ENCODE data around the gene HCRTR2. TPM values are rescaled to one million over a fixed set of nuclear protein-coding genes. Genes with fewer than 3 reads are reported as not detected.
"Not testable (repeated sequence)": the region's sequence is repeated elsewhere in the genome, so short reads cannot be mapped to it uniquely, and the experiment has no call there.

HCRTR2 gene
- total and polyA plus RNA-seq, 4 donors: not detected

DNA sequence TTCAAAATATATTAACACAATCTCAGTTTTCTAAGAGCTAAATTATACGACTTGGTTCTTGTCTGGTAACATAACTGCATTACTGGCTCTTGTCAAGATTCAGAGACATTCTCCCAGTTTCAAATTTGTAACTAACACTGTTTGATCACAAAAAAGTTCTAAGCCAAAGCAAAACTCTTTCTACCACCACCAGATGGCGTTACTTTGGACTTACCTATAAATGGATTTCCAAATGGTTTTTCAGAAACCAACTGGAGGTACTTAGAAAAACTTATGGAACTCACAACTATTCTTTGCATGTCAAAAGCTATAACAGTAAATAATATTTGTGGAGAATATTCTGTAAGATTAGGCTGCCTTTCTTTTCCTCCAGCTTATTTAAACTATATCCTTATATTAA lies 118.8 kb downstream of the HCRTR2 start:
- no peaks in the 10 kb centered on the region for H3K27me3 ChIP-seq (ENCODE audit: control insufficient read depth in 4 of 4, insufficient read depth in 4 of 4, low read length in 3 of 4)
- no peak overlapping the region for H3K4me3 ChIP-seq (ENCODE audit: low read depth in 1 of 3, low read length in 3 of 3)
- TF ChIP-seq RAD21 (IDR thresholded peaks at IDR 0.05): peak in 1 of 2 donors; percentile 7
- TF ChIP-seq, protein P1, sequence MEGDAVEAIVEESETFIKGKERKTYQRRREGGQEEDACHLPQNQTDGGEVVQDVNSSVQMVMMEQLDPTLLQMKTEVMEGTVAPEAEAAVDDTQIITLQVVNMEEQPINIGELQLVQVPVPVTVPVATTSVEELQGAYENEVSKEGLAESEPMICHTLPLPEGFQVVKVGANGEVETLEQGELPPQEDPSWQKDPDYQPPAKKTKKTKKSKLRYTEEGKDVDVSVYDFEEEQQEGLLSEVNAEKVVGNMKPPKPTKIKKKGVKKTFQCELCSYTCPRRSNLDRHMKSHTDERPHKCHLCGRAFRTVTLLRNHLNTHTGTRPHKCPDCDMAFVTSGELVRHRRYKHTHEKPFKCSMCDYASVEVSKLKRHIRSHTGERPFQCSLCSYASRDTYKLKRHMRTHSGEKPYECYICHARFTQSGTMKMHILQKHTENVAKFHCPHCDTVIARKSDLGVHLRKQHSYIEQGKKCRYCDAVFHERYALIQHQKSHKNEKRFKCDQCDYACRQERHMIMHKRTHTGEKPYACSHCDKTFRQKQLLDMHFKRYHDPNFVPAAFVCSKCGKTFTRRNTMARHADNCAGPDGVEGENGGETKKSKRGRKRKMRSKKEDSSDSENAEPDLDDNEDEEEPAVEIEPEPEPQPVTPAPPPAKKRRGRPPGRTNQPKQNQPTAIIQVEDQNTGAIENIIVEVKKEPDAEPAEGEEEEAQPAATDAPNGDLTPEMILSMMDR (IDR thresholded peaks at IDR 0.05; ENCODE audit: low read depth, low read length, missing input control): no peak
- H3K9ac ChIP-seq (ENCODE audit: low read depth in 1 of 2, low read length in 2 of 2): no peak overlapping the region
- H3K36me3 ChIP-seq (ENCODE audit: control insufficient read depth in 4 of 4, insufficient read depth in 3 of 4, low read depth in 1 of 4, low read length in 3 of 4): no peaks in the 10 kb centered on the region
- no peaks in the 10 kb centered on the region for H3K9me3 ChIP-seq (ENCODE audit: control insufficient read depth in 4 of 4, low read length in 3 of 4)
- H3K4me1 ChIP-seq (ENCODE audit: control insufficient read depth in 4 of 4, insufficient read depth in 4 of 4, low read length in 3 of 4): no peaks in the 10 kb centered on the region
- no peak for DNase-seq (ENCODE audit: low spot score)
- WGBS: 41% methylated on average over 2 of the region's 2 CpGs
- H3K27ac ChIP-seq (ENCODE audit: low read depth in 1 of 2, low read length in 2 of 2): no peak overlapping the region

DNA sequence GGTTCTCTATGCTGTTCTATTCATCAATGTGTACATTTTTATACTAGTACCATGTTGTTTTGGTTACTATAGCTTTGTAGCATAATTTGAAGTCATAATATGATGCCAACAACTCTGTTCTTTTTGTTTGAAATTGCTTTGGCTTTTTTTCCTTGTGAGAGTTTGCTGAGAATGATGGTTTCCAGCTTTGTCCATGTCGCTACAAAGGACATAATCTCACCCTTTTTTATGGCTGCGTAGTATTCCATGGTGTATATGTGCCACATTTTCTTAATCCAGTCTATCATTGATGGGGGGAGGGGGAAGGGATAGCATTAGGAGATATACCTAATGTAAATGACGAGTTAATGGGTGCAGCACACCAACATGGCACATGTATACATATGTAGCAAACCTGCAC lies 122.9 kb downstream of the HCRTR2 start:
- 82% methylated on average over 3 of the region's 3 CpGs for WGBS
- not testable (repeated sequence) for H3K9ac ChIP-seq (ENCODE audit: low read depth in 1 of 2, low read length in 2 of 2); H3K27ac ChIP-seq (ENCODE audit: low read depth in 1 of 2, low read length in 2 of 2); DNase-seq (ENCODE audit: low spot score); H3K36me3 ChIP-seq (ENCODE audit: control insufficient read depth in 4 of 4, insufficient read depth in 3 of 4, low read depth in 1 of 4, low read length in 3 of 4); H3K27me3 ChIP-seq (ENCODE audit: control insufficient read depth in 4 of 4, insufficient read depth in 4 of 4, low read length in 3 of 4); H3K4me1 ChIP-seq (ENCODE audit: control insufficient read depth in 4 of 4, insufficient read depth in 4 of 4, low read length in 3 of 4); H3K9me3 ChIP-seq (ENCODE audit: control insufficient read depth in 4 of 4, low read length in 3 of 4); H3K4me3 ChIP-seq (ENCODE audit: low read depth in 1 of 3, low read length in 3 of 3)

DNA sequence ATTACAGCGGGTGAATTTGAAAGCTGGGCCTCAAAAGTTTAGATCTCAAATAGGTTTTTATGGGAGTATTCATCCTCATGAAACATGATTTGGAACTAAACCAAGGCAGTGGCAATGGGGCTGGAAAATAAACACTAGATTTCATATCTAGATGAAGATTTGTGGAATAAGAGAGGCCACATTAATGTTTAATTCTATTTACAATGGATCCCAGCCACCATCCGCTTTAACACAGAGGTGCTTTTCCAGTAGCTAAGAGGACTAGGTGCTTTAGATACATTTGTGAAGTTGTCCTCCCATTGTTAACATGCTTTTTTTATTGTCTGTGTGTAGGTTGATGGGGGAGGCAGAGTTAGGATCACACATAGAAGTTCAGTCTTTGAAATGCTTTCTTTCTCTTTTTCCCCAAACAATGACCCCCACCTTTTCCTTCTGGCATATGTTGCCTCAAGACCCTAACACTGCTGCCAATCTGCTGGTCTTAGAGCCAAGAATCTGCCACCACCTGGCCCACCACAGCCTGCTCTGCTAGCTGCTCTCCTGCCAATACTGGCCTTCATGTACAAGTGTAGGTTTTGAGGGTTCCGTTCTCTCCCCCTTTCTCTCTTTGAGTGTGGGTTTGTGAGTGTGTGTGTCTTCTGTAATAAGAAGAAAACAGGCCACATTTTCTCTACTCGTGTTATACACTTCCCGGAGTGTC lies 125.1 kb downstream of the HCRTR2 start:
- DNase-seq (ENCODE audit: low spot score): no peak
- Histone ChIP-seq H3K4me1 (ENCODE audit: control insufficient read depth in 4 of 4, insufficient read depth in 4 of 4, low read length in 3 of 4) (no peaks in the 10 kb centered on the region), H3K36me3 (ENCODE audit: control insufficient read depth in 4 of 4, insufficient read depth in 3 of 4, low read depth in 1 of 4, low read length in 3 of 4) (no peaks in the 10 kb centered on the region), H3K4me3 (ENCODE audit: low read depth in 1 of 3, low read length in 3 of 3) (no peak overlapping the region), H3K9me3 (ENCODE audit: control insufficient read depth in 4 of 4, low read length in 3 of 4) (no peaks in the 10 kb centered on the region), H3K27ac (ENCODE audit: low read depth in 1 of 2, low read length in 2 of 2) (no peak overlapping the region), H3K9ac (ENCODE audit: low read depth in 1 of 2, low read length in 2 of 2) (no peak overlapping the region), H3K27me3 (ENCODE audit: control insufficient read depth in 4 of 4, insufficient read depth in 4 of 4, low read length in 3 of 4) (no peaks in the 10 kb centered on the region)
- TF ChIP-seq FOXA1 (IDR thresholded peaks at IDR 0.05) (no peak), GABPA (IDR thresholded peaks at IDR 0.05 in 1 of 2, conservative IDR thresholded peaks at IDR 0.05 in 1 of 2) (no peak), TAF1 (conservative IDR thresholded peaks at IDR 0.05) (no peak), RAD21 (IDR thresholded peaks at IDR 0.05) (no peak), SP1 (IDR thresholded peaks at IDR 0.05) (no peak), YY1 (IDR thresholded peaks at IDR 0.05) (no peak), RXRA (IDR thresholded peaks at IDR 0.05) (no peak), JUND (IDR thresholded peaks at IDR 0.05) (no peak), EGR1 (IDR thresholded peaks at IDR 0.05; ENCODE audit: low read depth in 2 of 2) (no peak), HNF4A (conservative IDR thresholded peaks at IDR 0.05) (no peak), FOXA2 (IDR thresholded peaks at IDR 0.05) (no peak), HNF4G (IDR thresholded peaks at IDR 0.05) (no peak), NR2F2 (IDR thresholded peaks at IDR 0.05) (no peak)
- TF ChIP-seq, protein P2, sequence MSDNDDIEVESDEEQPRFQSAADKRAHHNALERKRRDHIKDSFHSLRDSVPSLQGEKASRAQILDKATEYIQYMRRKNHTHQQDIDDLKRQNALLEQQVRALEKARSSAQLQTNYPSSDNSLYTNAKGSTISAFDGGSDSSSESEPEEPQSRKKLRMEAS (IDR thresholded peaks at IDR 0.05): no peak
- TF ChIP-seq, protein P3, sequence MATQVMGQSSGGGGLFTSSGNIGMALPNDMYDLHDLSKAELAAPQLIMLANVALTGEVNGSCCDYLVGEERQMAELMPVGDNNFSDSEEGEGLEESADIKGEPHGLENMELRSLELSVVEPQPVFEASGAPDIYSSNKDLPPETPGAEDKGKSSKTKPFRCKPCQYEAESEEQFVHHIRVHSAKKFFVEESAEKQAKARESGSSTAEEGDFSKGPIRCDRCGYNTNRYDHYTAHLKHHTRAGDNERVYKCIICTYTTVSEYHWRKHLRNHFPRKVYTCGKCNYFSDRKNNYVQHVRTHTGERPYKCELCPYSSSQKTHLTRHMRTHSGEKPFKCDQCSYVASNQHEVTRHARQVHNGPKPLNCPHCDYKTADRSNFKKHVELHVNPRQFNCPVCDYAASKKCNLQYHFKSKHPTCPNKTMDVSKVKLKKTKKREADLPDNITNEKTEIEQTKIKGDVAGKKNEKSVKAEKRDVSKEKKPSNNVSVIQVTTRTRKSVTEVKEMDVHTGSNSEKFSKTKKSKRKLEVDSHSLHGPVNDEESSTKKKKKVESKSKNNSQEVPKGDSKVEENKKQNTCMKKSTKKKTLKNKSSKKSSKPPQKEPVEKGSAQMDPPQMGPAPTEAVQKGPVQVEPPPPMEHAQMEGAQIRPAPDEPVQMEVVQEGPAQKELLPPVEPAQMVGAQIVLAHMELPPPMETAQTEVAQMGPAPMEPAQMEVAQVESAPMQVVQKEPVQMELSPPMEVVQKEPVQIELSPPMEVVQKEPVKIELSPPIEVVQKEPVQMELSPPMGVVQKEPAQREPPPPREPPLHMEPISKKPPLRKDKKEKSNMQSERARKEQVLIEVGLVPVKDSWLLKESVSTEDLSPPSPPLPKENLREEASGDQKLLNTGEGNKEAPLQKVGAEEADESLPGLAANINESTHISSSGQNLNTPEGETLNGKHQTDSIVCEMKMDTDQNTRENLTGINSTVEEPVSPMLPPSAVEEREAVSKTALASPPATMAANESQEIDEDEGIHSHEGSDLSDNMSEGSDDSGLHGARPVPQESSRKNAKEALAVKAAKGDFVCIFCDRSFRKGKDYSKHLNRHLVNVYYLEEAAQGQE (IDR thresholded peaks at IDR 0.05): no peak
- TF ChIP-seq, protein P4, sequence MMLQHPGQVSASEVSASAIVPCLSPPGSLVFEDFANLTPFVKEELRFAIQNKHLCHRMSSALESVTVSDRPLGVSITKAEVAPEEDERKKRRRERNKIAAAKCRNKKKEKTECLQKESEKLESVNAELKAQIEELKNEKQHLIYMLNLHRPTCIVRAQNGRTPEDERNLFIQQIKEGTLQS (IDR thresholded peaks at IDR 0.05): no peak
- TF ChIP-seq, protein P5, sequence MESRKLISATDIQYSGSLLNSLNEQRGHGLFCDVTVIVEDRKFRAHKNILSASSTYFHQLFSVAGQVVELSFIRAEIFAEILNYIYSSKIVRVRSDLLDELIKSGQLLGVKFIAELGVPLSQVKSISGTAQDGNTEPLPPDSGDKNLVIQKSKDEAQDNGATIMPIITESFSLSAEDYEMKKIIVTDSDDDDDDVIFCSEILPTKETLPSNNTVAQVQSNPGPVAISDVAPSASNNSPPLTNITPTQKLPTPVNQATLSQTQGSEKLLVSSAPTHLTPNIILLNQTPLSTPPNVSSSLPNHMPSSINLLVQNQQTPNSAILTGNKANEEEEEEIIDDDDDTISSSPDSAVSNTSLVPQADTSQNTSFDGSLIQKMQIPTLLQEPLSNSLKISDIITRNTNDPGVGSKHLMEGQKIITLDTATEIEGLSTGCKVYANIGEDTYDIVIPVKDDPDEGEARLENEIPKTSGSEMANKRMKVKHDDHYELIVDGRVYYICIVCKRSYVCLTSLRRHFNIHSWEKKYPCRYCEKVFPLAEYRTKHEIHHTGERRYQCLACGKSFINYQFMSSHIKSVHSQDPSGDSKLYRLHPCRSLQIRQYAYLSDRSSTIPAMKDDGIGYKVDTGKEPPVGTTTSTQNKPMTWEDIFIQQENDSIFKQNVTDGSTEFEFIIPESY (IDR thresholded peaks at IDR 0.05): no peak
- TF ChIP-seq, protein P1 (IDR thresholded peaks at IDR 0.05; ENCODE audit: low read depth, low read length, missing input control): no peak
- WGBS: 80% methylated on average over 5 of the region's 5 CpGs

Measured in liver (tissue), 9 donors.